T-cell (primary cell): ENCODE measurements around the gene ERCC1. TPM values are rescaled to one million over a fixed set of nuclear protein-coding genes. Genes with fewer than 3 reads are reported as not detected.
"Not testable (repeated sequence)": the region's sequence is repeated elsewhere in the genome, so short reads cannot be mapped to it uniquely, and the experiment has no call there.

ENCODE experiments used
- ATAC-seq, 4 experiments: fragments of 200-7000 bp in 3 of 4; fragments of 150-1000 bp in 1 of 4; cut with Tn5 transposase; replicated peaks in 1 of 4; 1 replicate in 3 of 4; 2 replicates in 1 of 4; pipeline ENCODE4 v1.10.0; 2021; ENCODE audit warnings: moderate library complexity in 3 of 4, mild to moderate bottlenecking in 2 of 4, moderate number of reproducible peaks in 1 of 4
- CTCF ChIA-PET, 2 donors: fragments of 300-600 bp; sonication (Branson Sonifier 250); formaldehyde crosslinking; loops; one replicate each; lab custom pipeline; 2022; ENCODE audit warnings: antibody characterized with exemption in 2 of 2; lab: Charles Lee
- POLR2A ChIA-PET, 2 donors: fragments of 300-600 bp; sonication (Branson Sonifier 250); formaldehyde crosslinking; loops; one replicate each; lab custom pipeline; 2022; ENCODE audit warnings: antibody characterized with exemption in 2 of 2; lab: Charles Lee
- DNase-seq, 35 experiments: peaks; one replicate each; pipeline versions ENCODE4 v3.0.0 to v3.0.0-alpha.2; 2013 to 2023
- H3K27ac ChIP-seq: one replicate; pipeline ENCODE4 v1.5.1; 2013; ENCODE audit warnings: low read length
- H3K27me3 ChIP-seq, 2 experiments: replicated peaks in 1 of 2; 1 replicate in 1 of 2; 2 replicates in 1 of 2; pipeline versions ENCODE4 v1.6.1 to v1.7.0; 2013; ENCODE audit warnings: low read length in 1 of 2, mixed read lengths in 1 of 2; ENCODE audit not compliant: control insufficient read depth in 2 of 2, insufficient read depth in 2 of 2; ENCODE audit errors: extremely low read depth in 1 of 2
- H3K36me3 ChIP-seq, 2 donors: 1 replicate in 1 of 2; 2 replicates in 1 of 2; pipeline versions ENCODE4 v1.6.1 to v1.7.0; 2013; ENCODE audit warnings: low read length in 1 of 2; ENCODE audit not compliant: control insufficient read depth in 2 of 2, insufficient read depth in 1 of 2; ENCODE audit errors: extremely low read depth in 1 of 2
- H3K4me1 ChIP-seq, 2 experiments: 1 replicate in 1 of 2; 2 replicates in 1 of 2; pipeline versions ENCODE4 v1.6.1 to v1.7.0; 2013; ENCODE audit warnings: low read length in 2 of 2, mixed read lengths in 1 of 2; ENCODE audit not compliant: insufficient read depth in 2 of 2, control insufficient read depth in 1 of 2; ENCODE audit errors: extremely low read depth in 1 of 2
- H3K4me3 ChIP-seq, 2 donors: 1 replicate in 1 of 2; 2 replicates in 1 of 2; pipeline versions ENCODE4 v1.5.1 to v1.7.0; 2013; ENCODE audit warnings: mild to moderate bottlenecking in 2 of 2, low read length in 1 of 2, moderate library complexity in 1 of 2; ENCODE audit not compliant: control insufficient read depth in 1 of 2; ENCODE audit errors: extremely low read depth in 1 of 2
- H3K9me3 ChIP-seq: 2 replicates; pipeline ENCODE4 v1.7.0; 2013
- H3K27ac Mint-ChIP-seq, 2 donors: one replicate each; pipeline ENCODE4 v1.8.0; 2020 to 2021; ENCODE audit warnings: mild to moderate bottlenecking in 2 of 2, mixed read lengths in 2 of 2
- H3K27me3 Mint-ChIP-seq, 2 donors: one replicate each; pipeline ENCODE4 v1.8.0; 2021 to 2022; ENCODE audit warnings: mixed read lengths in 2 of 2
- H3K36me3 Mint-ChIP-seq: one replicate; pipeline ENCODE4 v1.8.0; 2021; ENCODE audit warnings: mixed read lengths
- H3K4me1 Mint-ChIP-seq, 3 donors: one replicate each; pipeline ENCODE4 v1.8.0; 2020 to 2022; ENCODE audit warnings: mixed read lengths in 3 of 3, mild to moderate bottlenecking in 1 of 3
- H3K4me3 Mint-ChIP-seq, 3 donors: one replicate each; pipeline ENCODE4 v1.8.0; 2020 to 2022; ENCODE audit warnings: mild to moderate bottlenecking in 3 of 3, mixed read lengths in 3 of 3, moderate library complexity in 3 of 3
- H3K9me3 Mint-ChIP-seq, 3 donors: one replicate each; pipeline ENCODE4 v1.8.0; 2020 to 2022; ENCODE audit warnings: mixed read lengths in 3 of 3
- WGBS: methylation state at CpG from one replicate; pipeline ENCODE4 v1.1.5; 2013; ENCODE audit warnings: missing lambda C conversion rate; ENCODE audit not compliant: insufficient coverage; 5-methylcytosine and 5-hydroxymethylcytosine counted together
- total RNA-seq, 35 experiments: library from RNA in 6 of 35; stranded (reverse) in 6 of 35; fragments of 120-200 nt in 1 of 35; gene quantifications; one replicate each; pipeline versions ENCODE4 v1.2.1 to v1.2.4 and lab custom pipeline; 2013 to 2026

ERCC1 gene
- total RNA-seq, 5 donors from 2014 or later (not counting 1 experiment from before 2014, with no cell fraction given): 41.7 to 55.4 (median 51.6) TPM

- H3K9me3 Mint-ChIP-seq: no peaks in the 10 kb centered on the region
- peak overlapping the region in 1 of 3 donors; percentile 0 for H3K4me3 Mint-ChIP-seq
- 98% methylated on average over 11 of the region's 15 CpGs for WGBS
- no peak overlapping the region for H3K27ac Mint-ChIP-seq
- ChIA-PET POLR2A (no interaction called here), CTCF (no interaction called here)
- no peak overlapping the region for H3K4me3 ChIP-seq
- no peak overlapping the region for H3K27ac ChIP-seq
- H3K27me3 Mint-ChIP-seq: peaks cover 5 to 10% of the 10 kb centered on the region in 2 donors
- H3K4me1 ChIP-seq: peaks cover 3 to 35% of the 10 kb centered on the region in 2 experiments
- peaks cover 0 to 17% of the 10 kb centered on the region in 2 experiments for H3K27me3 ChIP-seq
- DNase-seq (no peak), ATAC-seq (no peak)
- H3K9me3 ChIP-seq: no peaks in the 10 kb centered on the region
- H3K36me3 ChIP-seq: peaks cover 0 to 10% of the 10 kb centered on the region in 2 donors
- H3K36me3 Mint-ChIP-seq: peaks cover 15% of the 10 kb centered on the region
- H3K4me1 Mint-ChIP-seq: peaks cover 32 to 43% (median 32%) of the 10 kb centered on the region in 3 donors
Observed at GRCh38 chr19:45408830-45409556, 14.7 kb downstream of the ERCC1 start.

GRCh38 chr19:45408121-45408520, 15.6 kb downstream of the ERCC1 start:
- H3K27ac ChIP-seq: no peak overlapping the region
- peaks cover 6% of the 10 kb centered on the region for H3K36me3 Mint-ChIP-seq
- H3K36me3 ChIP-seq: peaks cover 0 to 1% of the 10 kb centered on the region in 2 donors
- no peaks in the 10 kb centered on the region for H3K9me3 Mint-ChIP-seq
- ATAC-seq (no peak), DNase-seq (no peak)
- peaks cover 0 to 25% of the 10 kb centered on the region in 2 experiments for H3K27me3 ChIP-seq
- H3K27ac Mint-ChIP-seq: no peak overlapping the region
- H3K4me3 Mint-ChIP-seq: peak overlapping the region; percentile 44 to 91 (median 49)
- H3K4me1 ChIP-seq: peaks cover 3 to 37% of the 10 kb centered on the region in 2 experiments
- H3K27me3 Mint-ChIP-seq: peaks cover 14 to 19% of the 10 kb centered on the region in 2 donors
- CTCF ChIA-PET: no interaction called here
- POLR2A ChIA-PET: no interaction called here
- no peak overlapping the region for H3K4me3 ChIP-seq
- H3K9me3 ChIP-seq: no peaks in the 10 kb centered on the region
- peaks cover 32 to 47% (median 34%) of the 10 kb centered on the region in 3 donors for H3K4me1 Mint-ChIP-seq
- 96% methylated on average over 7 of the region's 8 CpGs for WGBS

GRCh38 chr19:45407585-45407984, 16.1 kb downstream of the ERCC1 start:
- Mint-ChIP-seq H3K27me3 (peaks cover 17 to 24% of the 10 kb centered on the region in 2 donors), H3K4me1 (peaks cover 32 to 47% (median 36%) of the 10 kb centered on the region in 3 donors), H3K4me3 (peak overlapping the region; percentile 39 to 91 (median 44))
- 93% methylated on average over 5 of the region's 5 CpGs for WGBS
- DNase-seq, H3K36me3 Mint-ChIP-seq, H3K9me3 Mint-ChIP-seq, H3K27ac ChIP-seq, H3K27ac Mint-ChIP-seq, H3K36me3 ChIP-seq, ATAC-seq, H3K4me3 ChIP-seq, POLR2A ChIA-PET, H3K9me3 ChIP-seq, CTCF ChIA-PET: not testable (repeated sequence)
- Histone ChIP-seq H3K4me1 (peaks cover 3 to 40% of the 10 kb centered on the region in 2 experiments), H3K27me3 (peaks cover 0 to 29% of the 10 kb centered on the region in 2 experiments)

DNA sequence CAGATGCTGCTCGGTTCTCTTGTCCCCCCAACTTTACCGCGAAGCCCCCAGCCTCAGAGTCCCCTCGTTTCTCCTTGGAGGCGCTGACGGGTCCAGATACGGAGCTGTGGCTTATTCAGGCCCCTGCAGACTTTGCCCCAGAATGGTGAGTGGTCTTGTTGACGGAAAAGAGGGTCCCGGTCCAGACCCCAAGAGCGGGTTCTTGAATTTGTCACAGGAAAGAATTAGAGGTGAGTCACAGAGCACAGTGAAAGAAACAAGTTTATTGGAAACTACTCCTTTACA, 16.7 kb downstream of the ERCC1 start:
- Mint-ChIP-seq H3K27ac (peak overlapping the region in 1 of 2 donors; percentile 28), H3K4me1 (peaks cover 32 to 47% (median 36%) of the 10 kb centered on the region in 3 donors), H3K36me3 (no peaks in the 10 kb centered on the region), H3K4me3 (peak overlapping the region; percentile 91 to 98 (median 92)), H3K9me3 (no peaks in the 10 kb centered on the region), H3K27me3 (peaks cover 17 to 24% of the 10 kb centered on the region in 2 donors)
- H3K4me3 ChIP-seq: peak overlapping the region; percentile 76 to 92
- ChIA-PET POLR2A (no interaction called here), CTCF (no interaction called here)
- no peak for ATAC-seq
- H3K27me3 ChIP-seq: peaks cover 0 to 33% of the 10 kb centered on the region in 2 experiments
- H3K4me1 ChIP-seq: peaks cover 3 to 42% of the 10 kb centered on the region in 2 experiments
- no peak overlapping the region for H3K27ac ChIP-seq
- 0% methylated on average over 2 of the region's 10 CpGs for WGBS
- H3K36me3 ChIP-seq: no peaks in the 10 kb centered on the region
- no peaks in the 10 kb centered on the region for H3K9me3 ChIP-seq
- no peak for DNase-seq

DNA sequence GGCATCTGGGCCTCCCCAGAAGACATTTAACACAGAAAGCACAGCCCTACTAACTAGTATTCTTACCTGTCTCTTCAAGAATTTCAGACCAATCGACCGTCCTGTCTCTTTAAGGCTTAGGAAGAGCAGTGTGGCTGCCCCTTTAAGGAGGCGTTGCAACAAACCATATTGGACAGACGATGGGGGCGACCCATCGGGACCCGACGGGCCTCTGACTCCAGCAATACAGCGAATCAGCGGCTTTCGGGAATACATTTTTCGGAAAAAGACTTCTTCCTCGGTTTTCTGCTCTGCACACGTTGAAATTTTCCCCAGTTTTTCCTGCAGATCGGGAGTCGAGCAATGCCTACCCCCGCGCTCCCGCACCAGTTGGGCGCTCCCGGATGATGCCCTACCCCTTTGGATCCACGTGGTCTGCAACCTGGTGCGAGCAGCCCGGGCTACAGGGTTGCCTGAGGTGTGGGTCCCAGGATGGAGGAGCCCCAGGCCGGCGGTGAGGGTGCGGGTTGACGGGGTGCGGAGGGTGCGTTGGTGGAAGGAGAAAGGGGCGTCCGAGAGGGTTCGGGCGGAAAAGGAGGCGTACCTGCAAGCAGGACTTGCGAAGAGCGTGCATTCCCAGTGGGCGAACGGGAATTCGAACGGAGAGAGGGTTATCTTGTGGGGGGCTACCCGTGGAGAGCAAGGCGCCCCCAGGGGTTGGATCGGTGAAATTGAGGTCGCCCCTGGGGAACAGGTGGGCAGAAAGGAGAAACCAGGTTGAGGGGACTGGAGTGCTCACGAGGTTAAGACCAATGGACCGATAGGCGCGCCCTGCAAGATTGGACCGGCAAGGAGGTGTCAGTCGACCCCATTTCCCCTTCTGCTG, 17.3 kb downstream of the ERCC1 start, which contains the start of gene POLR1G:
Gene POLR1G, plus strand, starts transcription at position 419 of the 865 bp plus-strand sequence. Its CDS starts 53 bp downstream, at position 472.
- Histone ChIP-seq H3K4me3 (peak within 1 kb of the TSS; percentile 76 to 92), H3K4me1 (peaks cover 3 to 42% of the 10 kb centered on the region in 2 experiments), H3K9me3 (no peaks in the 10 kb centered on the region), H3K27me3 (peaks cover 0 to 34% of the 10 kb centered on the region in 2 experiments), H3K36me3 (no peaks in the 10 kb centered on the region), H3K27ac (peak within 1 kb of the TSS; percentile 84)
- 1% methylated on average over 49 of the region's 51 CpGs for WGBS
- peak; percentile 55 to 84 (median 68) for DNase-seq
- H3K4me3 Mint-ChIP-seq: peak within 1 kb of the TSS; percentile 91 to 98 (median 92)
- CTCF ChIA-PET: no interaction called here
- peak within 1 kb of the TSS; percentile 93 to 95 for H3K27ac Mint-ChIP-seq
- no peaks in the 10 kb centered on the region for H3K9me3 Mint-ChIP-seq
- H3K36me3 Mint-ChIP-seq: no peaks in the 10 kb centered on the region
- peaks cover 32 to 47% (median 36%) of the 10 kb centered on the region in 3 donors for H3K4me1 Mint-ChIP-seq
- POLR2A ChIA-PET: no interaction called here
- peaks cover 17 to 24% of the 10 kb centered on the region in 2 donors for H3K27me3 Mint-ChIP-seq
- ATAC-seq: peak; percentile 76 to 83 (median 80)
